ENCODE data around the gene LOC101059915.
"Not testable (repeated sequence)": the region's sequence is repeated elsewhere in the genome, so short reads cannot be mapped to it uniquely, and the experiment has no call there.

Gene LOC101059915

DNA sequence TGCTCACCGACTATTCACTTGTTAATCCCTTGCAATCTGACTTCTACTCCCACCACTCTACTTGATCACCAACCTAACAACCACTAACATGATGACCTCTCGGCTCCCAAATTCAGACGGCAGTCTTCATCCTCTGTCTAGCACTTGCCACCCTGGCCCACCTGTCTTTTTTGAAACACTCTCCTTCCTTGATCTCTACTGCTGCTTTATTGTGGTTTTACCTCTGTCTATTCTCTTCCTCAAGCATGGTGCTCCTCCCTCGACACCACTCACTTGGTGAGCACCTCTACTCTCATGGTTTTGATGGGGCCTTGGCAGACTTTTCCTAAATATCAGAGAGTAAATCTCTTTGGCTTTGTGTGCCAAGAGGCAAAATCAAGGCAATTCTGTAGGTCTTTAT is 27.3 kb upstream of the LOC101059915 start:
- no peak for DNase-seq (ENCODE audit: low spot score)

DNA sequence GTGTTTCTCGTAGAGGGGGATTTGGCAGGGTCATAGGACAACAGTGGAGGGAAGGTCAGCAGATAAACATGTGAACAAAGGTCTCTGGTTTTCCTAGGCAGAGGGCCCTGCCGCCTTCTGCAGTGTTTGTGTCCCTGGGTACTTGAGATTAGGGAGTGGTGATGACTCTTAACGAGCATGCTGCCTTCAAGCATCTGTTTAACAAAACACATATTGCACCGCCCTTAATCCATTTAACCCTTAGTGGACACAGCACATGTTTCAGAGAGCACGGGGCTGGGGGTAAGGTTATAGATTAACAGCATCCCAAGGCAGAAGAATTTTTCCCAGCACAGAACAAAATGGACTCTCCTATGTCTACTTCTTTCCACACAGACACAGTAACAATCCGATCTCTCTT is 22.9 kb upstream of the LOC101059915 start:
- DNase-seq (ENCODE audit: low spot score), result not testable (repeated sequence)

DNA sequence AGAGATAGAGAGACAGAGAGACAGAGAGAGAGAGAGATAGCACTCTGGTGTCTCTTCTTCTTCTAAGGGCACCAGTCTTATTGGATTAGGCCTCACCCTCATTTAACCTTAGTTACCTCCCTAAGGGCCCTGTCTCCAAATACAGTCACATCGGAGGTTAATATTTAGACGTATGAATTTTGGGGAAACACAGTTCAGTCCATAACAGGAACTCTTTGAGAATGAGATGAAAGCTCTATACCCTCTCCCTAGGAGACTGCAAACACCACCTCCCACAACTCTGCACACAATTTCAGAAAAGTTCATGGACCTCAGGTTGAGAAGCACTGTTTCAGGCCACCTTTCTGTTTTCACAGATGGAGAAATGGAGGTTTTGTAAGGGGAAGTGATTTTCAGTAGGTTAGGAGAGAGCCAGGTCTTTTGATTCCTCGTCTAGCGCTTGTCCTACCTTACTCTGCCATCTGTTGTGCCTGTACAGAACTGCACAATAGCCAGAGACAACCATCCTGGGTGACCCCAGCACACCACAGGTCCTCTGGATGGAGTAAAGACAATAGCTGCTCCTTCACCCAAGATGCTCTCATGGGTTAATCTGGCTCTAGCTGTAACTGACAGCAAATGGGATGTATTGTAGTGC is 16.9 kb upstream of the LOC101059915 start:
- DNase-seq (ENCODE audit: low spot score), result no peak

DNA sequence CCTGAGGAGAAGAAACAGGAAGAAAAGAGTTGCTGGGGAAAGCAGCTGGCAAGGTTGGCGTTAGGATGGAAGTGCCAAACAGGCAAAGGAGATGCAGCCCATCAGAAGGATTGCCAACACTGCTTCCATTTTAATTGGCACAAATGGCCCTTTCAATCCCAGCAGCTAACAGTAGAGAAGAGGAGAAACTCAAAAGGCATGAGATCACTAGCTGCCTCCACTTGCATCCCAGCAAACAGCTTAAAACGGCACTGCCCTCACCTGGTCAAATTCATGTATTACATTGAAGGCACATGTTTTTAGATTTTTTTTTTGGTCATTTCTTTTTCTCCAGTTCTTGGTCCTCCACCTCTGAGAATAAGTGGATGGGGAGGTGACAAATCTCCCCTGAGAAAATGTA is 14.9 kb upstream of the LOC101059915 start:
- DNase-seq (ENCODE audit: low spot score), result peak; percentile 72

DNA sequence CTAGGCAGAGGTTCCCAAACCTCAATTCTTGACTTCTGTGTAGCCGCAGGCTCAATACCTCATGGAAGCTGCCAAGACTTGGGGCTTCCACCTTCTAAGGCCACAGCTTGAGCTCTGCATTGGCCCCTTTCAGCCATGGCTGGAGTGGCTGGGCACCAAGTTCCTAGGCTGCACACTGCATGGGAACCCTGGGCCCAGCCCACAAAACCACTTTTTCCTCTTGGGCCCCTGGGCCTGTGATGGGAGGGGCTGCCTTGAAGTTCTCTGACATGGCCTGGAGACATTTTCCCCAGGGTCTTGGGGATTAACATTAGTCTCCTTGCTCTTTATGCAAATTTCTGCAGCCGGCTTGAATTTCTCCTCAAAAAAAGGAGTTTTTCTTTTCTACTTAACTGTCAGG is 14.0 kb upstream of the LOC101059915 start:
- DNase-seq (ENCODE audit: low spot score), result no peak

DNA sequence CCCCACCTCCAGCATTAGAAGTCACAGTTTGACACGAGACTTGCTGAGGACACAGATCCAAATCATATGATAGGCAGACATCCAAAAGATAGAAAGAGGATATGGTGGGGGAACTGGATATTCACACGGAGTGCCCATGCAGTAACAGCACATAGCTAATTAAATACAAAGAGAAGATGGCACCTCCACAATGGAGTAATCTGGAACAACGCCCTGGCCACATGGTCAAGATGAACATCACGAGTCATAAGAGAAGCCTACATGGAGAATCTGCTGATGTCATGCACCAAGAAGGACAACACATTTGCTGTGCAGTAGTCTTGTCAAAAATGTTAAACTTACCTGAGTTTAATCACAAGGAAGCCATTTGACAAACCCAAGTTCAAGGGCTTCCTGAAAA is 10.1 kb upstream of the LOC101059915 start:
- no peak for DNase-seq (ENCODE audit: low spot score)

DNA sequence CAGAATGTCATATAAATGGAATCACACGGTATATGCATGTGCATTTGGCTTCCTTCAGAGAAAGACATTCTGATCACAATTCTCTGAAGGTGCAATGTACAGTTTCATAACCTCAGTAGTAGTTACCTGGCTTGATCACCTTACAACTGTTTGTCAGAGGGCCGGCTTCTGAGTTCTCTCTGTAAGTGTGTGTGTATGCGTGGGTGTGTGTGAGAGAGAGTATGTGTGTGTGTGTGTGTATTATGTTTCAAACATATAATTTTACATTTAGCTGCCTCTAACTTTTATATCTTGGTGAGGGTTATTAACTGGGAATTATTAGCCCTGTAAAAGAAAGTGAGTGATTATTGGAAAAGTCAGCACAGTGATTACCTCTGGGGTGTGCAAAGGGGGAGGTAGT is 8.0 kb upstream of the LOC101059915 start:
- no peak for DNase-seq (ENCODE audit: low spot score)

DNA sequence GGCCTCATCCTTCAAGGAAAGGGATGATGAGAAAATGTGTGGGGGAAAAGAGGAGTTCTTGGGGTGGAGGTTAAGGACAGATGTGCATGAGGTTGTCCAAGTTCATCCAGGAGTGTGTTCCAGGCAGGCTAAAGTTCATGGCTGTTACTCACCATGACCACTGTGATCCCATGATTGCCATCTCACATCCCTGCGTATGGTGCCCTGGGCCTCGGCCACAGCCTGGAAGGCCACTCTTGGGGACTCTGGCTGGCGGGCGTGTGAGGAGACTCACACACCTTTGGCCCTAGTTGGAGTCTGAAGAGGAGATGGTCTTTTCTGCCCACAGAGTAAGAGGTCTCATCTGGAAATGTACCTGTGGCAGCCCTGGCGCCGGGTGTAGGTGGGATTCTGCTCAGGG is 7.4 kb upstream of the LOC101059915 start:
- DNase-seq (ENCODE audit: low spot score), result no peak

DNA sequence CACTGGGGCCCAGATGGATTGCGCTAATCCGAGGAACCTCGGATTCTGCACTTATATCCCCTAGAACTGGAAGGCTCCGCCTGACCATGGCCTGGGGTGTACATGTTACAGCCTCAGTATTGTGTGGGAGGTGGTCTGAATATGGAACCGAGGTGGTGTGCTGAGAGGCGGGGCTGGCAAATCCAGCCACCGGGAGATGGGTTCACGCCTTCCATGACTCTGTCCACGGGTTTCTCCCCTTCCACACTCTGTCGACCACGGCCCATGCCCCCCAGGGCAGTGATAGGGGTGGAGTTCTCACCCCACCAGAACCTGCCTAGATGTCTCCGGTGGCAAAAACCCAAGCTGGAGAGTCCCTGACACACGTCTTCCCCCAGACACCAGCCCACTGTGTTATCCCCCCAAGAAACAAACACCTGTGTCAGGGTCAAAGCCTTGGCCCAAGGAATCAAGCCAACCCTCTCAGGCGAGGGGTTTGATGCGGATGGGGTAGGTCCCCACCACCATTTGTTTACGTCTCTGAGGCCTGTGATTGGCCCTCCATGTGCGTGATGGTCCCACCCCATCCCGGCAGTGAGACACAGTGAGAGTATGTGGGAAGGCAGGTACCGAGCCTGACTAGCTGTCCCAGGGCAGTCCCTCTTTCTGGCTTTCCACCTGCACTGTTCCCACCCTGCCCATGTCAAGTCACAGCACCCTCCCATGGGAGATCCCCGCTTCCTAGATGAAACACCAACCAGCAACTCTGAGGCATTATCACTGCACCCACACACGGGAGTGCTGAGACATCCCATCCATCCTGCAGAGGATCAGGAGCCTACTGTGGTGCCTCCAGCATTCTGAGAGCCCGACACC is 6.6 kb upstream of the LOC101059915 start:
- DNase-seq (ENCODE audit: low spot score), result no peak

DNA sequence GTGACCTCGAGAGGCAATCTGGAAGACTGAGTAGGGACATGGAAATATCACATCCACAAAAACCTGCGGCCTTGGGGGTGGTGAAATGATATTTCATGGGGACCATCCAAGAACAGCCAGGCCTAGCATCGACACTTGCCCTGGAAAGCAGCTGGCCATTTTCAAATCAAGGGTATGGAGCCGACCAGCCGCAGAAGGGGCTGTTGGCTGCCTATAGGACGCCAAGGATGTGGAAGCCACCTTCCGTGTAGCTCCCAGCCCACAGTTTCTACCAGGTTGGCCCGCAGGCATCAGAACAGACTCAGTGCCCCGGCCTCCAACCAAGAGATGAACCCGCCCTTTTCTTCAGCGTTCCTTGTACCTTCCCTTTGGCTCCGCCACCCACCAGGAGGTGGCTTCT is 5.4 kb upstream of the LOC101059915 start:
- DNase-seq (ENCODE audit: low spot score), result no peak

DNA sequence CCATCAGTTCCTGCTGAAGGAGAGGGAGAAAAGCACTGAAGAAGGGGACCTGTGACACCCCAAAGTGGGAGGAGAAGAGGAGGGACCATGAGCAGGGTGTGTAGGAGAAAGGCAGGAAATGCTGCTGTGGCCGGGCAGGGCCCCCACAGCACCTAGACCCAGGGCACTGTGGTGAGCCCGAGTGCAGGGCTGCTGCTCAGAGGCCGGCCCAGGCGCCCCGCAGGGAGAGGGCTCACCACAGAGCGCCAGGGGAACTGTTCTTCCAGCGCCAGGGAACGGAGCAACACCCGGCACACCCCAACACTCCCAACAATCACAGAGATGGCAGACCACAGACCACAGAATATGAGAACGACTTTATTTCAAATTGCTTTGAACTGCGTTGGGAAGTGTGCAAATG is 4.7 kb upstream of the LOC101059915 start:
- DNase-seq (ENCODE audit: low spot score), result not testable (repeated sequence)

DNA sequence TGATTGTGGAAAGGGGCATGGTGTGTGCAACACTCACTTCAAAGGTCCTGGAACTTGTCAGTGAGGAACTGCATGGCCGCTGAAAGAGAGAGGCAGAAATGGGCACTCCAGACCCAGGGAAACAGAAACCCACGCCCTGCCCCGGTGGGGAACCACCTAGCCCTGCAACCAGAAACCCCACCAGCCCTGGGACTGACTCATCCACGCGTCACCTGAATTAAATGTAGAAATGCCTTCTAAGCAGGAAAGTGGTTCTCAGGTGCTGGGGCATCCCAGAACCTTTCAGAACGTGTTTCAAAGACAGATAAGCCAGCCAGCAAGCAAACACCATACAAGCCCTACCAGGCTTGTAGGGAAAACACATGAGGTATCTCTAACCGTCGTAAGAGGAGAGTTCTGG is 4.1 kb upstream of the LOC101059915 start:
- DNase-seq (ENCODE audit: low spot score), result not testable (repeated sequence)

DNA sequence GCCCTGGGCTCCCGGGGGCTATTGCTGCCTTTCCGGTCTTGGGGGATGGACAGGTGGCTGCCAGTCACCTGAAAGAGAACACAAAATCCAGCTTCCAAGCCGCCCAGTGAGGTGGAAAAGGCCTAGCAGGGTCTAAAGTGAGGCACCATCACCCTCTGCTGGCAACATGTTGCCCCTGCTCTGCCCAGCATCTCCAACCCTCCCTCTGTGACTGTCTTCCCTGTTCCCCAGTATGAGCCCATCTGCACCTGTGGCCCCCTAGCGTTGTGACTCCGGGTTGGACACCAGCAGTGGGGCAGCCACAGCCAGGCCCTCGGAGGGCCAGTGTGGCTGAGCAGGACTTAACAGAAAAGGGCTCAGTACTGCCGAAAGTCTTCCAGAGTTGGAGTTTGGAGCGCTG is 3.1 kb upstream of the LOC101059915 start:
- not testable (repeated sequence) for DNase-seq (ENCODE audit: low spot score)

DNA sequence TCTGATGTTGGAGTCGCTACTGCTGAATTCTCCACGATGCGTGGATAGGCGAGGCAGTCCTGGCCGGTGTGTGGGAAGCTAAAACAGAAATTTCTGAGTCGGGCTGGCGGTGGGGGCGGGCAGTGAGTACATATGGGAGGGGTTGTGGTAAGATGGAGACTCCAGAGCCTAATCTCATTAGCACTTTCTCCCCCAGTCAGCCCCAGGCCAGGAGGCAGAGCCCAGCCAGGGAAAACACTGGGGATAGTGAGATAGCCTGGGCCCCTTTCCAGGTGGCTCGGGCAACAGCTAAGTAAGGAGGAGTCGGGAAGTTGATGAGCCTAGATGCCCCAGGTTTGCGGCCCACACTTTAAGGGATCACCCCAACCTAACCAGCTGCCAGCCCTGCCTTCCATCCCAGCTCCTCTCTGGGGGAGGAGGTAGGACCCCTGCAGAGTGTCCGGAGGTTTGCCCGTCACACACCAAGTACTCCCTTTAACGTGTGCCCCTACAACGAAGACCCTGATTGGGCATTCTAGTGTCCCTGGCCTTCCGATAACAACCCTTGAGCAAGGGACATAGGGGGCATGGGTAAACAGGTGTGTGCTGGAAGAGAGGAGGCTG is 2.4 kb upstream of the LOC101059915 start:
- no peak for DNase-seq (ENCODE audit: low spot score)

DNA sequence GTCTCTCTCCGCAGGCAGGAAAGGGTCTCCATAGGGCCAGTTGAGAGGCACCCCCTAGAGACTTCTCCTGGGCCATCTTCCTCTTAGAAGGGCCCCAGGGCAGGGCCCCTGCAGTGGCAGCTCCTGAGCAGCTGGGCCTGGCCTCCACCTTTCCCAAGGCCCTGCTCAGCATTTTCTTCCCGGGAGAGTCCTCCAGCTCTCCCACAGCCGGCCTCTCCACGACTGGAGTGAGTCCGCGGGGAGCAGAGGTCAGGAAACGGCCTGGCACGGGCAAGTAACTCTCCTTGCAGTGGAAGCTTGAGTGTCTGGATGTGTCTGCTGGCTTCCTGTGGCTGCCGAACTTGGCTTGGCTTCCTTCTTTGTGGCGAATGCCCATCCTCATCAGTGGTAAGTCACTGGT is 1.6 kb upstream of the LOC101059915 start:
- no peak for DNase-seq (ENCODE audit: low spot score)

DNA sequence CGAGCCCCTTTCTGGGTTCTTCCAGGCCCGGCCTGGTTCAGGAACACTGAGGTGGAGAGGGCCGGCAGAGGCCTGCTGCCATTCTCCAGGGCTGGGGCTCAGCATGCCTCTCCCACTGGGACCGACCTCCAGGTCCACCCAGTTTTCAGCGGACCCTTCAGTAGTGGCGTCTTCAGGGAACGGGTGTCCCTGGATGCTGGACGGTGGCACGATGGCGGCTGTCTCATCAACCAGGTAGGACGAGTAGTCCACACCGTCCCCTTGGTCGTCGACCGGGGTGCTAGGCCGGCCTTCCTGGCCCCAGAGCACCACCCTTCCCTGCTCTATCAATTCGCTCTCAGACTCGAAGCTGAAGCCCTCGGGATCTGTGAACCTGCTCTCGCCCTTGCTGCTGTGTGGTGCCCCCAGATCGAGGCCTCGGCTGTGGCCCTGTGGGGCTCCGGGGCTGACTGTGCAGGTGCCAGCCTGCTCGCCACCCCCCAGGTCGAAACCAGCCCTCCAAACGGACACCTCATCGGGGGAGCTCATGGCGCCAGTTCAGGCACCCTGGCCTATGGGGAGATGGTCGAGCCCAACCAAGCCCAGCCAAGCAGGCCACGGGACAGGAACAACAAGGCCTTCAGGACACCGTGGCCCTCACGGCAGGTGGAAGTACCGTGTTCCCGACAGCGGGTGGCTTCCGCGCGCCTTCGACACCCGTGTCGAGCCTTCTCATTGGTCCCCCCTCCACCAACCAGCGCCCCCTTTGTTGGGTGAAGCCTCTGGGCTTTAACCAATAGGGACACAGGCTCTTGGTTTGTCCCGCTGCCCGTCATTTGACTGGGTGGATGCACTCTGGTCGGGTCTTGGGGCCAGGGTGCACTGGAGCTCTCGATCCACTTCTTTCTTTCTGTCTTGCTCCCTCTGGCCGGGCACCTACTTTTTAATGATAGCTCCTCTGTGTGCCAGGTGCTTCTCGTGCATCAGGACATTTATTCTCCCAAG is 814 bp upstream of the LOC101059915 start:
- no peak for DNase-seq (ENCODE audit: low spot score)

DNA sequence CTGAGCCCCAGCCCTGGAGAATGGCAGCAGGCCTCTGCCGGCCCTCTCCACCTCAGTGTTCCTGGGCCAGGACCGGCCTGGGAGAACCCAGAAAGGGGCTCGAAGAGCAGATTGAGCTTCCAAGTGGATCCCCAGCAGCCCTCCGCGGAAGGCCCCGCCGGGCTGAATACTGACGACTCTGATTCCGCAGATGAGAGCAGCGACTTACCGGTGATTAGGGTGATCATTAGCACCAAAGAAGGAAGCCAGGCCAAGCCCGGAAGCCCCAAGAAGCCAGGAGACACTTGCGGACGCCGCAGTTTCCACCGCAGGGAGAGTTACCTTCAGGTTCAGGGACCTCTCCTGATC is 876 bp downstream of the LOC101059915 start:
- no peak for DNase-seq (ENCODE audit: low spot score)

DNA sequence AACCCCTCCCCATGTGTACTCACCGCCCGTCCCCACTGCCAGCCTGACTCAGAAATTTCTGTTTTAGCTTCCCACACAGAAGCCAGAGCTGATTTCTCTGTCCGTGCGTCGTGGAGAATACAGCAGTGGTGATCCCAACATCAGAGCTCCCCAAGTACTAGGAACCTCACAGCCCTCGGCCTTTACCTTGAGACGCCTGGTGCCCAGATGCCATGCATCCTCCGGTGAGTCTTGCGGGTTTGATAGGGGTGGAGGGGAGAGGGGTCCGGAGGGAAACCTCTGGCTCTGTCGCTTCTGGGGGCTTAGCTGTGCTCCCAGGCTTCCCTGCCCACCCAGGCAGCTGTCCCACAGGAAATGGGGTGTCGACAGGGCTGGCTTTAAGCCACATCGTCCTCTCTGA is 2.1 kb downstream of the LOC101059915 start:
- DNase-seq (ENCODE audit: low spot score), result no peak

DNA sequence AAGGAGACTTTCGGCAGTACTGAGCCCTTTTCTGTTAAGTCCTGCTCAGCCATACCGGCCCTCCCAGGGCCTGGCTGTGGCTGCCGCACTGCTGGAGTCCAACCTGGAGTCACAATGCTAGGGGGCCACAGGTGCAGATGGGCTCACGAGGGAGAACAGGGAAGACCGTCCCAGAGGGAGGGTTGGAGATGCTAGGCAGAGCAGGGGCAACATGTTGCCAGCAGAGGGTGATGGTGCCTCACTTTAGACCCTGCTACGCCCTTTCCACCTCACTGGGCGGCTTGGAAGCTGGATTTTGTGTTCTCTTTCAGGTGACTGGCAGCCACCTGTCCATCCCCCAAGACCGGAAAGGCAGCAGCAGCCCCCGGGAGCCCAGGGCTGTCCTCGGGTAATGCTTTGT is 2.6 kb downstream of the LOC101059915 start:
- not testable (repeated sequence) for DNase-seq (ENCODE audit: low spot score)

DNA sequence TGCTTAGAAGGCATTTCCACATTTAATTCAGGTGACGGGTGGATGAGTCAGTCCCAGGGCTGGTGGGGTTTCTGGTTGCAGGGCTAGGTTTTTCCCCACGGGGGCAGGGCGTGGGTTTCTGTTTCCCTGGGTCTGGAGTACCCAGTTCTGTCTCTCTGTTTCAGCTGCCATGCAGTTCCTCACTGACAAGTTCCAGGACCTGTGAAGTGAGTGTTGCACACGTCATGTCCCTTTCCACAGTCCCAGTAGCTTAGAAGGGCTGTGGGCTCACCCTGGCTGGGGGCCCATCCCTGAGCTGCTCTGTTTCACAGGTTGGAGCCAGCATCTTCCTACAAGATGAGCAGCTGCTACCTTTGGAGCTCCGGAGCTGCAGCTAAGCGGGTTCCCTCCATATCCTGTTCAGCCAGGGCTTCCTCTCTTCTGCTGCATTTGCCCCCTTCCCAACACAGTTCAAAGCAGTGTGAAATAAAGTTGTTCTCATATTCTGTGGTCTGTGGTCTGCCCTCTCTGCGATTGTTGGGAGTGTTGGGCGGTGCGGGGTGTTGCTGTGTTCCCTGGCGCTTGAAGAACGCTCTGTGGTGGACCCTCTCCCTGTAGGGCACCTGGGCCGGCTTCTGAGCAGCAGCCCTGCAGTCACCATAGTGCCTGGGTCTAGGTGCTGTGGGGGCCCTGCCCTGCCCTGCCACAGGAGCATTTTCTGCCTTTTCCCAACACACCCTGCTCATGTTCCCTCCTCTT is 3.9 kb downstream of the LOC101059915 start:
- no peak for DNase-seq (ENCODE audit: low spot score)

DNA sequence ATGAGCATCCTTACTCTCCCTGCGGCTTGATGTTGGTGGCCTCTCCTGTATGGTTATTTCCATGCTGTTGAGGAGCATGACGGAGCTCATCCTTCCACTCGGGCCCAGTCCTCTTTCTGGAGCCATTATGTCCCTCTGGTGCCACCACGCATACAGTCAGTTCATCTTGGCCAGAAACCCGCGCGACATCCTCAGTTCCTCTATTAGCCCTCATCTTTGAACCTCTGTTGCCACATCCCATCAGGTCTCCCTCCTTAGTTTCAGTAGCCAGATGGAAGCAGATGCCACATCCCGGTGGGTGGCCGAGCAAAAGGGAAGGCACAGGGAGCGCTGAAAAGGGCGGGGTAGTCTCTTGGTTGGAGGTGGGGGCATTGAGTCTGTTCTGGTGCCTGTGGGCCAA is 4.6 kb downstream of the LOC101059915 start:
- no peak for DNase-seq (ENCODE audit: low spot score)

Measured in AG08395 (cell line).